Naive B cell (primary cell): ENCODE measurements around the gene TBC1D10A. TPM values are rescaled to one million over a fixed set of nuclear protein-coding genes. Genes with fewer than 3 reads are reported as not detected.
A peak's percentile ranks its signal among the peaks of the same experiment; 100 is the strongest.

Experiments
- ATAC-seq, 2 donors: fragments of 150-1000 bp; cut with Tn5 transposase; 2 replicates each; pipeline ENCODE4 v1.10.0; 2021; ENCODE audit warnings: low read depth in 2 of 2, mild to moderate bottlenecking in 2 of 2, moderate library complexity in 2 of 2
- DNase-seq: peaks from one replicate; pipeline ENCODE4 v3.0.0; 2022
- H3K27ac Mint-ChIP-seq, 6 donors: one replicate each; pipeline ENCODE4 v1.8.0; 2020 to 2022; ENCODE audit warnings: mild to moderate bottlenecking in 6 of 6, mixed read lengths in 6 of 6, moderate library complexity in 5 of 6, inconsistent platforms in 2 of 6
- H3K27me3 Mint-ChIP-seq, 3 donors: one replicate each; pipeline ENCODE4 v1.8.0; 2021 to 2022; ENCODE audit warnings: mixed read lengths in 3 of 3, mild to moderate bottlenecking in 1 of 3
- H3K36me3 Mint-ChIP-seq, 2 donors: one replicate each; pipeline ENCODE4 v1.8.0; 2020 to 2022; ENCODE audit warnings: mixed read lengths in 2 of 2, inconsistent platforms in 1 of 2, mild to moderate bottlenecking in 1 of 2
- H3K4me1 Mint-ChIP-seq, 3 donors: one replicate each; pipeline ENCODE4 v1.8.0; 2020 to 2022; ENCODE audit warnings: mixed read lengths in 3 of 3, inconsistent platforms in 1 of 3, mild to moderate bottlenecking in 1 of 3, moderate library complexity in 1 of 3
- H3K4me3 Mint-ChIP-seq, 8 donors: one replicate each; pipeline ENCODE4 v1.8.0; 2020 to 2022; ENCODE audit warnings: mild to moderate bottlenecking in 8 of 8, mixed read lengths in 8 of 8, moderate library complexity in 8 of 8, inconsistent platforms in 2 of 8
- H3K9me3 Mint-ChIP-seq, 7 donors: one replicate each; pipeline ENCODE4 v1.8.0; 2020 to 2022; ENCODE audit warnings: mixed read lengths in 7 of 7, mild to moderate bottlenecking in 5 of 7, inconsistent platforms in 2 of 7, moderate library complexity in 1 of 7
- polyA plus RNA-seq, 6 donors: library from polyadenylated mRNA; unstranded; fragments of 300-500 nt; fragmentation: Illumina TruSeq; gene quantifications; one replicate each; pipeline ENCODE4 v1.2.3, GENCODE V29; 2021; ENCODE audit warnings: low read depth in 6 of 6

Gene TBC1D10A
- polyA plus RNA-seq, 6 donors from 2014 or later: 39.9 to 54.0 (median 40.7) TPM

DNA sequence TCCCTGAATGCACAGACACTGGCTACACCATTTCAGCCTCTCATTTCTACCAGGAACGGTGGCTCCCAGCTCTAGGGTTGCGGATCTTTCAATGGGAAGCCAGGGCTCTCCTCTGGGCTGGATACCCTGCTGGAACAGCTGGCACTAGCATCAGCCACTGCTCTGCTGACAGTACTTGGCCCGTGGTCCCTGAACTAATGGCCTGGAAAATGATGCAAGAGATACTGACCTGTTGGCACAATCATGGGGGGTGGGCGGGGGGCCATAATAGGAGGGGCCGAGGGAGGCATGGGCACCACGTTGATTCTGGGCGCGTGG is 10.7 kb upstream of the TBC1D10A start:
- no peak for ATAC-seq
- peaks cover 5 to 33% of the 10 kb centered on the region in 2 donors for H3K36me3 Mint-ChIP-seq

DNA sequence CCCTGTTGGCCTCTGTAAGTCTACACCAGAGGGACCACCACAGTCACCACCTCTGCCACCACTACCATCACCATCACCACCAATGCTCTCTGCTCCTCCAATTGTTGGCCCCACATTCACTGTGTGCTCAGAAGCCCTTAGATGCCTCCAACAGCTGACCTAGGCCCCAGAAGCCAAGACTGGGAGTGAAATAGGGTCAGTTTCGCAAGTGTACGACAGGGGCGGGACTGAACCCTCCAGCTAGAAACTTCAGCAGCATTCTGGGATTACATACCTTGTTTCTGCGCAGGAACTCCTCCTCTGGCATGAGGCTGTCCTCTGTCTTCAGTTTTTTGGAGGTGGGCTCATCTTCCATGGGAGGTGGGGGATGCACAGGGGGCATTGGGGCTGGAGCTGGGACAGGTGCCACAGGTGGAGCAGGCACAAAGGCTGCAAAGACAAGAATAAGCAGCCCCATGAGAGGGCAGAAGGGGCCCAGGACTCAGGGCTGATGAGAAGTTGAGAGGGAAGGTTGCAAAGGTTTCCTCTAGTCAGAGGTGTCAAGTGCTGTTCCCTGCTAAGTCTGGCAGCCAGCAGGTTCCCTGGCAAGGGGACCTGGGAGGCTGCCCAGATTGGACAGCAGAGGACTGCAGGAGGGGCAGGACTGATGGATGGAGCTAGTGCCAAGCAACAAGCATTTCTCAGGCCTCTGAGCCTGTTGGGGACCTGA is 10.2 kb upstream of the TBC1D10A start:
- Mint-ChIP-seq H3K27me3 (no peaks in the 10 kb centered on the region), H3K27ac (peak overlapping the region in 3 of 6 donors; percentile 41 to 79 (median 61)), H3K4me1 (peaks cover 0 to 7% (median 6%) of the 10 kb centered on the region in 3 donors), H3K4me3 (no peak overlapping the region), H3K36me3 (peaks cover 5 to 27% of the 10 kb centered on the region in 2 donors), H3K9me3 (no peaks in the 10 kb centered on the region)
- DNase-seq (no peak), ATAC-seq (no peak)

More for the DNA sequence above, 10.7 kb upstream of the TBC1D10A start:
- Mint-ChIP-seq H3K4me3 (no peak overlapping the region), H3K4me1 (peaks cover 0 to 7% (median 6%) of the 10 kb centered on the region in 3 donors), H3K27ac (peak overlapping the region in 1 of 6 donors; percentile 79), H3K9me3 (no peaks in the 10 kb centered on the region), H3K27me3 (no peaks in the 10 kb centered on the region)
- DNase-seq: no peak

DNA sequence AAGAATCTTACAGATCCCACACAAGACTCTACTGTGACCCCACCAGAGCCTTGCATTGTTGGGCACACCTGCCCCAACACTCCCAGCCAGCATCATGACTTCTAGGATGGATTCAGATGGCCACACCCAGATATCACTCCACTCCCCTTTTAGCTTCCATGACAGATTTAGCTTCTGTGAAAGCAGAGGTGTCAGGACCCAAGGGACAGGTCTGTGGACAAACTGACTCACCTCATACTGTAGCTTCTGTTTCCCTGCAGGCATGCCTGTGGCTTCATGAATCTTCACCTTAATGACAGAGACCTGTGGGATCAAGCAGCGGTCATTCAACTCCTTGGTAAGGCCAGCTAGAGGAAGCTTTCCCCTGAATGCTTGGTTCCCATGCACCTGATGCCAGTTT is 8.5 kb upstream of the TBC1D10A start:
- no peak overlapping the region for H3K4me3 Mint-ChIP-seq
- peaks cover 3 to 7% (median 6%) of the 10 kb centered on the region in 3 donors for H3K4me1 Mint-ChIP-seq
- ATAC-seq (no peak), DNase-seq (no peak)
- peaks cover 5 to 26% of the 10 kb centered on the region in 2 donors for H3K36me3 Mint-ChIP-seq
- H3K9me3 Mint-ChIP-seq: no peaks in the 10 kb centered on the region
- H3K27ac Mint-ChIP-seq: peak overlapping the region in 1 of 6 donors; percentile 39
- no peaks in the 10 kb centered on the region for H3K27me3 Mint-ChIP-seq

DNA sequence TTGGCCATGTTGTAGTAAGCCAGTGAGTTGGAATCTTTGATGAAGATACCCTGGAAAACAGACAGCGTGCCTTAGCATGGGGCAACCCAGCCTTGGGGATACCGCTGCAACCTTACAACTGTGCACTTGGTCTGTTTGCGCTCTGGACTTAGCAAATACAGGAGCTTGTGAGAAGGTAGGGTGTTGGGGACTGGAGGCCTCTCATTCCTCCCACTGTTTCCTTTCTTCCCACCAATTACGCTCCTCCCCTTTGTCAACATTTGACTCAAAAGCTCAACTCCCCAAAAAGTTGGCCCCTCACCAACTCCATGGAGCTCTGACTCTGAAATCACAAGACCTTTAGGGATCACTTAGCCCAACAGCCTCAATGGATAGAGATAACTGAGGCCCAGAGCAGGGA is 7.9 kb upstream of the TBC1D10A start:
- H3K36me3 Mint-ChIP-seq: peaks cover 5 to 27% of the 10 kb centered on the region in 2 donors
- H3K4me3 Mint-ChIP-seq: no peak overlapping the region
- ATAC-seq (no peak), DNase-seq (no peak)
- no peaks in the 10 kb centered on the region for H3K9me3 Mint-ChIP-seq
- no peaks in the 10 kb centered on the region for H3K27me3 Mint-ChIP-seq
- peak overlapping the region in 2 of 6 donors; percentile 39 to 78 for H3K27ac Mint-ChIP-seq
- H3K4me1 Mint-ChIP-seq: peaks cover 3 to 7% (median 6%) of the 10 kb centered on the region in 3 donors

DNA sequence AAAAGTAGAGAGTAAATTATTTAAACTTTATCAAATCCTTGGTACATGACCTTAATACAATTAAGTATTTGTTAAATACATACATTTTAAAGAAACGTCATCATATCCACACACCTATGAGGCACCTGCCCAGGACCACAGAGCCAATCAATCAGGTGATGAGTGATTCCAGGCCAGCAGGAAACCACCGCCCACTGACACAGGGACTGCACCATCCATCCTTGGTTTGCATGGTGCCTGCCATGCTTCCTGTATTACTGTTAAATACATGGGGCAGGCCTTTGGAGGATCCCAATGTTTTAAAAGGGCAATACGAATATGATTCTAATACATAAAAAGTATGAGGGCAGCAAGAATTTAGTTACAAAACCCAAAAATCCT is 7.0 kb upstream of the TBC1D10A start:
- no peak for ATAC-seq
- Mint-ChIP-seq H3K4me3 (no peak overlapping the region), H3K27me3 (no peaks in the 10 kb centered on the region)

DNA sequence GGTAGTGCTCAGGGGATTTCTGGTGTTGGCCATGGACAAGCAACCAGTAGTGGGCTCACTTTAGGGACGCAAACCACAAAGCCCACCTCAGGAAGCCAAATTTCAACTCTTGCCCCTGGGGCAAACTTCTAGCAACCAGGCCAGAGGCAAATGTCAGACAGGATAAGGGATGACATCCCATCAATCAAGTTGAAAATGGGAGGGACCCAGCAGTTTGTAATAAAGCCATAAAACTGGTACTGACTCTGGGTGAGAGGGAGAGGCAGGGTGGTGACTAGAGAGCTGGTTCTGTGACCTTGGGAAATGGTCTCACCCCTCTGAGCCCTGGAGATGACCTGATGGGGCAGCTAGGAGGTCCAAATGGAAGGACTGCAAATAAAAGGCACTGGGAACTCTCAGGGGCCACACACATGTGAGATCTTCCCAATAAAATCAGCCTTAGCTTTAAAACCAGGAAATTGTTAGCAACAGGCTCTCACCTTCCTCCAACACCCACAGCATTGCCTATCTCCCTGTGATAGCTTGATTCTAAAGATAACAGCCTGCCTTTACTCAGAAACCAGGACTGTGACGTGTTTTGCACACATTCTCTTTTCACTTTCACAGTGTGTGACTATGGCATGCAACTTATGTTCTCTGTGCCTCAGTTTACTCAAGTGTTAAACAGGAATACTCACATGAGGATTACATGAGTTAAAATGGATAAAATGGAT is 6.4 kb upstream of the TBC1D10A start:
- peaks cover 3 to 7% (median 6%) of the 10 kb centered on the region in 3 donors for H3K4me1 Mint-ChIP-seq
- no peak overlapping the region for H3K4me3 Mint-ChIP-seq
- ATAC-seq (no peak), DNase-seq (no peak)
- peaks cover 0 to 15% of the 10 kb centered on the region in 2 donors for H3K36me3 Mint-ChIP-seq
- H3K9me3 Mint-ChIP-seq: no peaks in the 10 kb centered on the region
- no peaks in the 10 kb centered on the region for H3K27me3 Mint-ChIP-seq
- peak overlapping the region in 2 of 6 donors; percentile 26 to 63 for H3K27ac Mint-ChIP-seq

More for the DNA sequence above, 7.0 kb upstream of the TBC1D10A start:
- Mint-ChIP-seq H3K27ac (no peak overlapping the region), H3K36me3 (peaks cover 1 to 20% of the 10 kb centered on the region in 2 donors), H3K4me1 (peaks cover 3 to 7% (median 6%) of the 10 kb centered on the region in 3 donors), H3K9me3 (no peaks in the 10 kb centered on the region)
- DNase-seq: no peak

DNA sequence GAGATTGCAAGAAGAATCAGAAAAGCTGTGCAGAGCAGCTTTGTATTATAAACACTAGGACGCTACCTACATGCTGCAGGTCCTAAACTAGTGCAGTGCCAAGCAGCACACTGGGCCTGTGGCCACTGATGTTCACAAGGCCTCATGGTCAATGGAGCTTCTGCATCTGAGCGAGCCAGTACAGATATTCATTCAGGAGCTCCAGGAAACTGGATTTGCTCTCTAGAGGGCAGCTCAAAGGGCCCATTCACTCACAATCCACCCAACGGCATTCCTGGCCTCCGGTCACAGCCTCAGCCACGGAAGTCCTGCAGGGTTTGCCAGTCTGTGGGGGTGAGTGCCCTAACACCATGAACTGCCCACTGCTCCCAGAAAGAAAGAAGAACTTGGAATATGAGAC is 5.8 kb upstream of the TBC1D10A start:
- Mint-ChIP-seq H3K27ac (peak overlapping the region in 2 of 6 donors; percentile 26 to 63), H3K4me3 (no peak overlapping the region), H3K36me3 (peaks cover 0 to 15% of the 10 kb centered on the region in 2 donors), H3K9me3 (no peaks in the 10 kb centered on the region), H3K4me1 (peaks cover 8 to 11% (median 11%) of the 10 kb centered on the region in 3 donors), H3K27me3 (no peaks in the 10 kb centered on the region)
- DNase-seq (no peak), ATAC-seq (no peak)

DNA sequence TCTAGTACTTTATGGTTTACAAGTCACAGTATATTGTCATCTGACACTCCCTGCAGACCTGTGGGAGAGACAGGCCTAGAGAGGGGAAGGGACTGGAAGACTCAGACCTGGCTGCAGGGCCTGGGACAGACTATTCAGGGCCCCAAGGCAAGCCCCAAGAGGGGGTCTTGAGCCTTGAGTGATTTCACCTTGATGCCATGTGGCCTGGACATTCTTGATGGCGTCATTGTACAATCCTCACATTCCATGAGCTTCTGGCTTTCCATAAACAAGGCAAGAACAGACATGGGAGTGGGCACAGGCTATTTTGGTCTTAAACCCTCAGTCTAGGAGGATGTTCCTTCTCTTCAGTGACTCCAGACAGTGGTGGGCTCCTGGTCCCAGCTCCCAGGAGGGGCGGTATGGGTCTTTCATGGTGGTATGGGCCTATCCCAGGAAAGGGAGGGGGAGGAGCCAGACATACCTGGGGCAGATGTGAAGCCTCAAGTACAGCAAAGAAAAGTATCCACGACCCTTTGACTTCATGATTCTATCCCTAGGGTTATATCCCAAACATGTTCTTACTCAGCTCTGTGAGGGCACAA is 1.8 kb upstream of the TBC1D10A start:
- H3K4me3 Mint-ChIP-seq: peak overlapping the region in 1 of 8 donors; percentile 84

DNA sequence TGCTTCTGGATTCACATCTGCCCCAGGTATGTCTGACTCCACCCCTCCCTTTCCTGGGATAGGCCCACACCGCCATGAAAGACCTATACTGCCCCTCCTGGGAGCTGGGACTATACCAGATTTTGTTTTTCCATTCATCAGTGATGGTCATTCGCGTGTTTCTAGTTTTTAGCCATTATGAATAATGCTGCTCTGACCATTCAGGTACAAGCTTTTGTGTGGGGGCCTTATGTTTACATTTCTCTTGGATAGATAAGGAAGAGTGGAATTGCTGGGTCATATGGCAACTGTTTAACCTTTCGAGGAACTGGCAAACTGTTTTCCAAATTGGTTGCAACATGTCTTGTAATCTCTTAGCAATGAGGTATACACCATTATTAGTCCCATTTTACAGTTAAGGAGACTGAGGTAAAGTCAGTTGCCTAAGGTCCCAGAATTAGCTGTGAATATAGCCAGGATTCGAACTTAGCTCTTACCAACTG is 1.2 kb upstream of the TBC1D10A start:
- H3K4me3 Mint-ChIP-seq: peak overlapping the region; percentile 75 to 91 (median 86)
- peaks cover 0 to 7% of the 10 kb centered on the region in 2 donors for H3K36me3 Mint-ChIP-seq
- H3K27ac Mint-ChIP-seq: peak overlapping the region in 4 of 6 donors; percentile 91 to 98 (median 95)
- no peaks in the 10 kb centered on the region for H3K9me3 Mint-ChIP-seq
- peaks cover 39 to 48% (median 45%) of the 10 kb centered on the region in 3 donors for H3K4me1 Mint-ChIP-seq
- ATAC-seq (no peak), DNase-seq (no peak)
- no peaks in the 10 kb centered on the region for H3K27me3 Mint-ChIP-seq

More for the DNA sequence above, 1.8 kb upstream of the TBC1D10A start:
- ATAC-seq: no peak
- Mint-ChIP-seq H3K9me3 (no peaks in the 10 kb centered on the region), H3K27ac (peak overlapping the region in 1 of 6 donors; percentile 10), H3K4me1 (peaks cover 34 to 42% (median 39%) of the 10 kb centered on the region in 3 donors), H3K27me3 (no peaks in the 10 kb centered on the region), H3K36me3 (peaks cover 0 to 7% of the 10 kb centered on the region in 2 donors)
- DNase-seq: no peak

DNA sequence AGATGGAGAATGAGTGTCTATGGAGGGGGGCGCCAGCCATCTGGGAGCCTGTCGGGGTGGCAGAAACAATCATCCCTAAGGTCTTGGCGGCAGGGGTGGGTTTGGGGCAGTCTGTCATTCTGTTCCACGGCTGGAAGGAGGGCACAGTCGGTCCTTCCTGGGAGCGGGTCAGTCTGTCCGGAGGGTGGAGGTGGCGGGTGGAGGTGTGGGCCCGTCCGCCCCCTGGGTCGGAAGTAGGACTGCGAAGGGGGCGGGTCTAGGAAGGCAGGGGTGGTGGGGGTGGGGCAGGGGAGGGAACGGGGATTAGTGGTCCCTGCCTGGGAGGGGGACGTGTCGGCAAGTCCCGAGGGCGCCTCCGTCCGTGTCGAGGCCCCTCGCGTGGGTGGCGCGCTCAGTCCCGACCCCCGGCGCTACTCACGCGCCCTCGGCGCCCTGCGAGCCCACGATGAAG is 461 bp downstream of the TBC1D10A start:
- DNase-seq (no peak), ATAC-seq (peak; percentile 19 to 32)
- Mint-ChIP-seq H3K4me3 (peak overlapping the region; percentile 86 to 95 (median 89)), H3K9me3 (no peaks in the 10 kb centered on the region), H3K36me3 (peaks cover 0 to 7% of the 10 kb centered on the region in 2 donors), H3K27ac (peak overlapping the region in 4 of 6 donors; percentile 37 to 83 (median 47)), H3K27me3 (no peaks in the 10 kb centered on the region), H3K4me1 (peaks cover 39 to 60% (median 56%) of the 10 kb centered on the region in 3 donors)

DNA sequence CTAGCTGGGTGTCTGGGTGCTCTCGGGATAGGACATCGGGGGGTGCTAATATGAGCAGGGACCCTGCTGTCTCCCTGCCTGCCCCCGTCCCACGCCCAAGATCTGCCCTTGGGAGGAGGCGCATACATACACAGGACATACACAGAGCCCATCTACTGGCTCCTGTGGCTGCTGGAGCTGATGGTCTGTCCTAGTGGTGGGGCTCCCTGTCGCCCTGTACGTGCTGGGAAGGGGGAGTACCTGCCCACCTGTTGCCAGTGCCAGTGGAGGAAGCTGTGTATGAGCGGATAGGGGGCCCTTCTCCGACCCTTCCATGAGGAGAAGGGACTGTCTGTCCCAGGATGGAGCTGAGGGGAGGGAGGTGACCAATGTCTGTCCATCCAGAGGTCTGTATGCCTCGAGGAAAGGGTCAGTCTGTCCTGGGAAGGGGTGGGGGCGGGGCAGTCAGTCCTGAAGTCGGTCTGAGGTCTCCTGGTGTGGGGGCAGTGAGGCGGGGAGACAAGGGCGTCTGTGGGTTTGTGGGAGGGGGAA is 952 bp downstream of the TBC1D10A start:
- H3K4me3 Mint-ChIP-seq: peak overlapping the region; percentile 86 to 95 (median 89)
- H3K27me3 Mint-ChIP-seq: no peaks in the 10 kb centered on the region
- peak overlapping the region in 4 of 6 donors; percentile 29 to 83 (median 42) for H3K27ac Mint-ChIP-seq
- no peaks in the 10 kb centered on the region for H3K9me3 Mint-ChIP-seq
- no peak for ATAC-seq
- H3K4me1 Mint-ChIP-seq: peaks cover 39 to 65% (median 61%) of the 10 kb centered on the region in 3 donors
- H3K36me3 Mint-ChIP-seq: peaks cover 0 to 6% of the 10 kb centered on the region in 2 donors
- no peak for DNase-seq

DNA sequence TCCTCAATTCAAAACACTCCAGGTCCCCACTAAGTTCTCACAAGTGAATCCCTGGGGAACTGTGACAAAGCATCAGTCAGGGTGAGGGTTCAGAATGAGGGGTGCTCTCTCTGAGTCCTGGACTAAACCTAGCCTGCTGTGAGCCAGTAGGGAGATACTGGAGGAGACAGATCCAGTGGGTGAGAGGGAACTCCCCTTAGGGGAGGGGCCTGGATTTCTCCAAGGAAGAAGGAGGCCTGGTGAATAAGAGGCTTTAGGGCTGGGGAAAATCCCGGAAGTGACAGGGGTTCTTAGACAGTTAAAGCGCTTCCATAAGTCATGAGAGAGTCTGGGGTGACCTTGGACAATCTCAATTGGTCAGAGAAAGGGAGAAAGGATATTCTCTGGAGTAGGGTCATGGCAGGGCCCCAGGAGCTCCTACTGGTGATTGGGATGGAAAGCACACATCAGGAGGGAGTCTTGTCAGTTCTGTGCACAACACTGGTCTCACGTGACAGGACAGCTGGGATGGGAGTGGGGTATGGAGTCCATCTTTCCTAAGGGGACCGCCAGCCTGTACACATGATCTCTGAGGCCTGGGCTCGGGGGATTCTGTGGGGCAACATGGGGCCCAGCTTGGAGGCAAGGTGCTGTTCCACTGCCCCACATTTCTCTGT is 1.5 kb downstream of the TBC1D10A start:
- DNase-seq (no peak), ATAC-seq (no peak)
- H3K27ac Mint-ChIP-seq: peak overlapping the region in 5 of 6 donors; percentile 59 to 85 (median 70)
- no peaks in the 10 kb centered on the region for H3K27me3 Mint-ChIP-seq
- peak overlapping the region; percentile 86 to 95 (median 89) for H3K4me3 Mint-ChIP-seq
- H3K36me3 Mint-ChIP-seq: peaks cover under 1 to 3% of the 10 kb centered on the region in 2 donors
- no peaks in the 10 kb centered on the region for H3K9me3 Mint-ChIP-seq
- H3K4me1 Mint-ChIP-seq: peaks cover 39 to 67% (median 67%) of the 10 kb centered on the region in 3 donors
